Stimulated activated CD8-positive, alpha-beta memory T cell treated with anti-CD3 and anti-CD28 coated beads, Interleukin-4, amount 100 ng/mL, for 4 hours (primary cell): ENCODE measurements around the gene PTPN13.
"Not testable (repeated sequence)": the region's sequence is repeated elsewhere in the genome, so short reads cannot be mapped to it uniquely, and the experiment has no call there.

Source experiments
- DNase-seq, 2 donors: peaks; one replicate each; pipeline ENCODE4 v3.0.0-alpha.2; 2020; ENCODE audit warnings: low read depth in 2 of 2, low spot score in 1 of 2

Gene PTPN13

DNA sequence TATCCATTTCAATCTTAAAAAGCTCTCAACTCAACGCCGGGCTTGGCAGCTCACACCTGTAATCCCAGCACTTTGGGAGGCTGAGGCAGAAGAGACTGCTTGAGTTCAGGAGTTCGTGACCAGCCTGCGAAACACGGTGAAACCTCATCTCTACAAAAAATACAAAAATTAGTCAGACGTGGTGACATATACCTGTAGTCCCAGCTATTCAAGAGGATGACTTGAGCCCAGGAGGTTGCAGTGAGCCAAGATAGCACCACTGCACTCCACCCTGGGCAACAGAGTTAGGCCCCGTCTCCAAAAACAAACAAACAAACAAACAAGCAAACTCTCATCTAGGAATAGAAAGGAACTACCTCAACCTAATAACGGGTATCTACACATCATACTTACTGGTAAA, 50.8 kb downstream of the PTPN13 start:
- DNase-seq = no peak

- no peak for DNase-seq
Measured at GRCh38 chr4:86652332-86652932, 58.3 kb downstream of the PTPN13 start.

GRCh38 chr4:86653237-86653865, 59.2 kb downstream of the PTPN13 start:
- DNase-seq = no peak

- DNase-seq = not testable (repeated sequence)
Measured at GRCh38 chr4:86656781-86657180, 62.7 kb downstream of the PTPN13 start.

GRCh38 chr4:86657382-86657781, 63.3 kb downstream of the PTPN13 start:
- DNase-seq = no peak

GRCh38 chr4:86657910-86658309, 63.8 kb downstream of the PTPN13 start:
- DNase-seq = no peak

DNA sequence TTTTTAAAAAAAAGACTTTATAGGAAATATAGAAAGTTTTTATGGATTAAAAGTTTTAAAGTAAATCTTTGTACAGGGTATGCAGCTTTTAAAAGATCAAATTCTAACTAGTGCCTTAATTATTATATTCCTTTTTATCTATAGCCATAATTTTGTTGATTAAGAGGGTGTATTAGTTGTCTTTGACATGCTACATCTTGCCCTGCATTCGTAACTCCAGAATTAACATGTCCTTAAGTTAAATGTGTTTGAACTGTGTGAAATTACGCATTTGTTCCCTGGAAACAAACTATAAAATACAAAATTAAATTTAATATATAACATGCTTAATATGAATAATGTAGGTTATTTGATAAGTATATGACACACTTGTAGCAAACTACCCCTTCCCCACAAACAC, 66.3 kb downstream of the PTPN13 start:
- no peak for DNase-seq

DNA sequence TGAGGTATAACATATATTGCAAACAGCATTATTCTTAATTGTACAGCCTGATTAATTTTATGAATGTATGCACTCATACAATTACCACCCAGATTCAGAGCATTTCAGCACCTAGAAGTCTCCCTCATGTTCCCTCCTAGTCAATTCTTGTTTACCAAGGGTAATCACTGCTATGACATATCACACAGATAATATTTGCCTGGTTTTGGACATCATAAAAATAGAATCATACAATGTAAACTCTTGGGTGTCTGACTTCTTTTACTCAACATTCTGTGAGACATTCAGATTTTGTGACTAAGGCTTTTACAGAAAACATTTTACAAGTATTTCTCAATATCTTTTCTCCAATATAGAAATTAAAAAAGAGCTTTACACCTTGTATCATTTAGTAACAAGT, 66.9 kb downstream of the PTPN13 start:
- DNase-seq = no peak

DNA sequence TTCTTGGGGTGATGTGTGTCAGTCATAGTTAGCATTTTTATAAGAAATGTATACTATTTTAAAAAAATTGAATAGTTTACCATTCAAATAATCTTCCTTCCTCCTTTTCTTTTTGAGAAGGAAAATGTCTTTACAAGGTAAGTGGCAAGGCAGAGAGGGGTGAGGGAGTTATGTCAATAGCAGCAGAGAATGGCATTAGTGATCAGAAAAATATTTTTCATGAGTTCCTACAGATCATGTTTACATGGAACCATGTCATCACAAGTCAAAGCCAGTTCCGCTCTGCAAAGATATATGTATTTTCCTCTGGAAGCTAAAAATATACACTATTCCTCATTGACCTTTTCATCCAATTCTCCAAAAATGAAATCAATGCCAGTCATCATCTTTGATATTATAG, 67.3 kb downstream of the PTPN13 start:
- no peak for DNase-seq

DNA sequence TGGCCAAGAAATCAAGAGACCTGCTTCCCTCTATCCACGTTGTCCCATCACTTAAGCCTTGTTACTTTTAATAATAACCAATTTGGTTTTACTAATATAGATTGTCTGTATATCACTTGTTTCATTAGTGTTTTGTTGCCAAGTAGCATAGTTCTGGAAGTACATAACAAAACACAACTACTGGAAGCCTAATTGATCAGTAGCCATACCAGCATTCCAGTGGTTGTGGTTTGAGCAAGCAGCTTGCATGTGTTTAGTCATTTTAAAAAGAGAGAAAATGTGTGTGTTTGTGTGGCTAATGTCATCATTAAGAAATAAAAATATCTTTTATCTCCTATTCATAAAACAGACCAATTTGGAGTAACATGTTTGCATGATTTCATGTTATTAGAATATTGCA, 70.8 kb downstream of the PTPN13 start:
- no peak for DNase-seq

DNA sequence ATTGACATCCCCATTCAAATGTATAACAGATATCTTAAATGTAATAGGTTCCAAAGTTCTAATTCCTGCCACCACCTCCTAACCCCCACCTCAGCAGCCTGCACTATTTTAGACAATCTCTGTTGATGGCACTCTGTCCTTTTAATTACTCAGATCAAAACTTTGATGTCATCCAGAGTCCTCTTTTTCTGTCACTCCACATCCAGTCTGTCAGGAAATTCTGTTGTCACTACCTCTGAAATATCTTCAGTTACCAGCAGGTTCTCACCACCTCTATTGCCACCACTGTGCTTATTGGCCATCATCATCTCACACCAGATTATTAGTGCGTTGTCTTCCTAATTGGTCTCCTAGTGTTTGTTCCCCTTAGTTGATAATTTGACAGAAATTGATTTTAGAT, 76.2 kb downstream of the PTPN13 start:
- no peak for DNase-seq

- no peak for DNase-seq
Measured at GRCh38 chr4:86670756-86671155, 76.6 kb downstream of the PTPN13 start.

DNA sequence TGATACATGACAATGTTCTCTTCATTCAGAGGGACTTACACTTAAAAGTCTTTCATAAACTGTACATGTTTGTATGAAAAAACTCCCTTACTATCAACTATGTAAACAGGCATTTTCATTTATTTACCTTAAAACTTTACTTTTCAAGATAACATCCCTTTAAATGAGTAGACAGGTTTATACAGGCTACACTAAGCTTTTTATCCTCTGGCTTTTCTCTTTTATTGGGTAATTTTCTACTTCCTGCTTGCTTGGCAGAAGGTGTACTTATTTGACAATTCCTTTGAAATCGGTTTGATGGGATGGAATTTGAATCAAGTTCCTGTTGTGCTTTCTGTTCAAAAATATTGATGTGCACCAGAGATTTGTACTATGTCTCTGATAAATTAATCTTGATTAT, 81.4 kb downstream of the PTPN13 start:
- no peak for DNase-seq

DNA sequence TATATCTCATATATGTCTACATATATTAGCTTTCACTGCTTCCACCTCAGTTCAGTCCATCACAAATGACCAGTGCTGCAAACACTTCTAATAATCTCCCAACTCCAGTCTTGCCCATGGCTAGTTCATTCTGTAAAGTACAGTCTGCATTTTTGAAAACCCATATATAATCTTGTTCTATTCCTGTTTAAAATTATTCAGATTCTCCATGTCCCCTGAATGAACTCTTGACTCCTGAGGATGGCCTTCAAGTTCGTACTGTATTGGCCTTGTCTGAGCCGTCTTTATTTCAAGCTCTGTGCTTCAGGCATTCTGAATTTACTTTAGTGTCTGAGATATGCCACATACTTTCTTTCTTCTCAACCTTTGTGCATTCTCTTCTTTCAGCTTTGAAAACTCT, 84.7 kb downstream of the PTPN13 start:
- no peak for DNase-seq

GRCh38 chr4:86679441-86679840, 85.3 kb downstream of the PTPN13 start:
- no peak for DNase-seq

DNA sequence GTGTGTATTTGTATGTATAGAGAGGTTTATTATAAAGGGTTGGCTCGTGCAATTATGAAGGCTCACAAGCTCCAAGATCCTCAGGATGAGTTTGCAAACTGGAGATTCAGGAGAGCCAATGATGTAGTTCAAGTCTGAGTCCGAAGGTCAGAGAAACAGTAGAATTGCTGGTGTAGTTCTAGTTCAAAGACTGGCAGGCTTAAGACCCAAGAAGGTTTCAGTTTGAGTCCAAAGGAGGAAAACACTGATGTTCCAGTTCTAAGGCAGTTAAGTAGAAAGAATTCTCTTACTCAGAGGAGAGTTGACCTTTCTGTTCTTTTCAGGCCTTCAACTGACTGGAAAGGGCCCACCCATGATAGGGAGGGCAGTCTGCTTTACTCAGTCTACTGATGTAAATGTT, 89.1 kb downstream of the PTPN13 start:
- no peak for DNase-seq

DNA sequence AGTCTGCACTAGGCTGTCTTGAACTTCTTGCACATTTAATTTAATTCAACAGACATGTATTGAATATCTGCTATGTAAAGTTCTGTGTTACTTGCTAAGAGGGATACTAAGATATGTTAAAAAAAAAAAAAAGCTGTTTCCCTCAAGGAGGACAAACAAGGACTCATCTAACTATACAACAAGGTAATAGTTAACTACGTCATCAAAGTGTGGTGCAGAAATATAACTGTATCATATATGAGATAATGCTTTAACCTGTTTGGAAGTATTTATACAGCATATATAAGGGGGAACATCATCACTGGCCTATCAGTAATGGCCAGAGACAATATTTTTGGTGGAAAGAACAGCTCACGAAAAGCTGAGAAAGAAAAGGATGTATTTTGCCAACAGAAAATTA, 89.9 kb downstream of the PTPN13 start:
- no peak for DNase-seq

DNA sequence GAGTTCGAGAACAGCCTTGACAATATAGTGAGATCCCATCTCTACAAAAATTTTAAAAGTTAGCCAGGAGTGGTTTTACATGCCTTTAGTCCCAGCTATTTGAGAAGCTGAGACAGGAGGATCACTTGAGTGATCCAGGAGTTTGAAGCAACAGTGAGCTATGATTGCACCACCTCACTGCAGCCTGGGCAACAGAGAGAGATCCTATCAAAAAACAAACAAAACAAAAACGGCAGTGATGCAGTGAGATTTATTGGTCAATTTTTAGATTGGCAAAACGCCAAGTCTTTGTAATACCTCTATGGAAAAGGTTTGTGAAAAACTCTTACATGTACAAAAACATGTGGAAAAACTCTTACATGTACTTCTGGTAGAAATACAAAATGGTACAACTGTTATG, 91.3 kb downstream of the PTPN13 start:
- no peak for DNase-seq

- DNase-seq = no peak
Measured at GRCh38 chr4:86686741-86687140, 92.6 kb downstream of the PTPN13 start.

DNA sequence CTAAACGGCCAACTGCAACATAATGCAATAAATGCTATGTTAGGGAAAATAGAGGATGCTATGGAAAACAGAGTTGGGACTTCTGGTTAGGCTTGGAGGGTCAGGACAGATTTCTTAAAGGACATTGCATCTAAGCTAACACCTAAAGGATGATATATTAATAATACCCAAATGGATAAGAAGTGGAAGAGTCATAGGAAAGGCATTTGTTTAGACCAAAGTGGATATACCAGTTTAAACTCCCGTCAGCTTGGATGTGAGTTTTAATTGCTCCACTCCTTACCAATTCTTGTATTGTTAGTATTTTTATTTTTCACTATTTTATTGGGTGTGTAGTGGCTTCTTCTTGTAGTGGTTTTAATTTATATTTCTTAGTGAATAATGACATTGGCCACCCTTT, 93.9 kb downstream of the PTPN13 start:
- DNase-seq = no peak

- no peak for DNase-seq
Measured at GRCh38 chr4:86704601-86705000, 110.5 kb downstream of the PTPN13 start.

- DNase-seq = no peak
Measured at GRCh38 chr4:86706923-86707597, 112.9 kb downstream of the PTPN13 start.

DNA sequence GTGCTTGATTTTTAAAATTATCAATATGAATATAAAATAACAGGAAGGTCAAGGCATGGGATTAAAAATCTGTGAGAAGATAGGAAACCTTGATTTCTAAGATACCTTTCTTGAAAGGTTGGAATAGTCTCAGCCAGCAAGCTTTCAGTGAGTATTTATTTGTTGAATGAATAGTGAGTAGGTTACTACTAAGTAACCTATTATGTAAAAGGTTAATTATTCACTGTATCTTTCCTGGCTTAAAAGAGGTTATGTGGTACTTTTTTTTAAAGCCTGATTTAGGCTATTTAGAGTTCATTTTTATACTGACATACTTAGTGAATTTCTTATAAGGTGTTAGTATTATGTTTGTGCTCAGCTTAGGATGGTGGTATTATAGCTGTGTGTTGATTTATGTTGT, 123.5 kb downstream of the PTPN13 start:
- DNase-seq = no peak
